Non-pigmented ciliary epithelial cell (primary cell): ENCODE data around the gene FUT8.
A peak's percentile ranks its signal among the peaks of the same experiment; 100 is the strongest.

Experiments used
- DNase-seq: peaks from one replicate; pipeline ENCODE4 v3.0.0-alpha.2; 2010; ENCODE audit warnings: low read depth

FUT8 gene

GRCh38 chr14:65412032-65412846 is at the start of gene FUT8:
FUT8 (plus strand) TSS chr14:65412730; CDS start chr14:65561564, 148,834 bp downstream.
- no peak for DNase-seq

GRCh38 chr14:65366802-65367565 is 45.5 kb upstream of the FUT8 start:
- no peak for DNase-seq

- no peak for DNase-seq
Observed at GRCh38 chr14:65369560-65369959, 43.0 kb upstream of the FUT8 start.

GRCh38 chr14:65370801-65371248 is 41.7 kb upstream of the FUT8 start:
- no peak for DNase-seq

GRCh38 chr14:65371784-65372183 is 40.7 kb upstream of the FUT8 start:
- DNase-seq = no peak

- no peak for DNase-seq
Observed at GRCh38 chr14:65373016-65373670, 39.4 kb upstream of the FUT8 start.

- no peak for DNase-seq
Observed at GRCh38 chr14:65373671-65374039, 38.9 kb upstream of the FUT8 start.

GRCh38 chr14:65377576-65377975 is 35.0 kb upstream of the FUT8 start:
- no peak for DNase-seq

- DNase-seq = no peak
Observed at GRCh38 chr14:65382586-65382985, 29.9 kb upstream of the FUT8 start.

GRCh38 chr14:65387171-65387570 is 25.4 kb upstream of the FUT8 start:
- DNase-seq = no peak

- no peak for DNase-seq
Observed at GRCh38 chr14:65387628-65388027, 24.9 kb upstream of the FUT8 start.

GRCh38 chr14:65392296-65392695 is 20.2 kb upstream of the FUT8 start:
- no peak for DNase-seq

GRCh38 chr14:65396082-65396910 is 16.2 kb upstream of the FUT8 start:
- DNase-seq = no peak

GRCh38 chr14:65403231-65403630 is 9.3 kb upstream of the FUT8 start:
- DNase-seq = no peak

GRCh38 chr14:65408113-65408512 is 4.4 kb upstream of the FUT8 start:
- no peak for DNase-seq

GRCh38 chr14:65410640-65411039 is 1.9 kb upstream of the FUT8 start:
- DNase-seq = no peak

- peak; percentile 70 for DNase-seq
Observed at GRCh38 chr14:65411656-65412031, 886 bp upstream of the FUT8 start.

- no peak for DNase-seq
Observed at GRCh38 chr14:65412856-65413738, 567 bp downstream of the FUT8 start.

GRCh38 chr14:65413739-65414045 is 1.2 kb downstream of the FUT8 start:
- DNase-seq = no peak

GRCh38 chr14:65414961-65415589 is 2.5 kb downstream of the FUT8 start:
- no peak for DNase-seq

- DNase-seq = no peak
Observed at GRCh38 chr14:65415613-65416012, 3.1 kb downstream of the FUT8 start.
